Measurements from ENCODE around the gene HBP1.
"Not testable (repeated sequence)": the region's sequence is repeated elsewhere in the genome, so short reads cannot be mapped to it uniquely, and the experiment has no call there.

HBP1 gene

DNA sequence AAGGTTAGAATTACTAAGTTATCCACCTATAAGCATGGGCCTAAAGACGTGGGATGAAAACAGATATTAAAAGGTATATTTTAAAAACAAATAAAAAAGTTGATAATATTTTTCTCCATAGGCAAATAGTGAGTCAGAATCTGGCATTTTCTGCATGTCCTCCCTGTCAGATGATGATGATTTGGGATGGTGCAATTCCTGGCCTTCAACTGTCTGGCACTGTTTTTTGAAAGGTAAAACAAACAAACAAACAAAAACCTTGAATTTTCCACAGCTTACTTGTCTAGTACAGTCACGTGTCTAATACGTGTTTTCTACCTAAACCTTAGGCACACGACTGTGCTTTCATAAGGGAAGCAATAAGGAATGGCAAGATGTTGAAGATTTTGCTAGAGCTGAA is 17.4 kb downstream of the HBP1 start:
- DNase-seq, result no peak

- no peak for DNase-seq
Observed at GRCh38 chr7:107187774-107188173, 19.0 kb downstream of the HBP1 start.

DNA sequence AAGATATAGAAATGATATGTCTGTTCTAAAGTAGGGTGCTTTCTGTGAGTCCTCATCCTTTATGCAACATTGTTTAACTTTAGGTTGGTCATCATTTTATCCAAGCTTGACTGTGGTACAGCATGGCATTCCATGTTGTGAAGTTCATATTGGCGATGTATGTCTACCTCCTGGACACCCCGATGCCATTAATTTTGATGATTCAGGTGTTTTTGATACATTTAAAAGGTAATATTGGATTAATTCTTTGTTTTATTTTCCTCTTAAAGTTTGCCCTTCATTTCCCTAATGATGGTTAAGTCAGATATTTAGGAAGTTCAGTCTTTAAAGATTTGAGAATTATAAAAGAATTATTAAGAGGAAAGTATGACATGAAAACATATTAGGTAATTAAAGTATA is 21.3 kb downstream of the HBP1 start:
- DNase-seq, result no peak

GRCh38 chr7:107194052-107194451 is 25.2 kb downstream of the HBP1 start:
- DNase-seq, result no peak

- no peak for DNase-seq
Observed at GRCh38 chr7:107196834-107197610, 28.2 kb downstream of the HBP1 start.

GRCh38 chr7:107201795-107202450 is 33.1 kb downstream of the HBP1 start:
- DNase-seq, result peak; percentile 64

DNA sequence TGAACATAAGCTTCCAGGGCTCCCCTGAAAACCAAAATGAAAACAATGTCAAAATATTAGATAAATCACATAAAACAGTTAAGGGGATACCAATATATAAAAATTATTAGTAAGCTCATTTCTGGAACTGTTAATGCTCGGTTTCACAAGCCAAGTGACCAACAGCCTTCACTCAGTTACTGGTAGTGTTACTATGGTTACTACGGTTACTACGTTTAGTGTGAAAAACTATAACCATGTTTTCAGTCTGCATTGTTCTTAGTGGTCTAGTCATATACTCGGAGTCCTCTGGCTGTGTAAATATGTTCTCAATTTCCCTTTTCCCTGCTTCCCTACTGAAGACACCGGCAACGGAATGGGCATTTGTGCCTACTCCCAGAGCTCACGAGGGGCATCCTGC is 34.8 kb downstream of the HBP1 start:
- no peak for DNase-seq

DNA sequence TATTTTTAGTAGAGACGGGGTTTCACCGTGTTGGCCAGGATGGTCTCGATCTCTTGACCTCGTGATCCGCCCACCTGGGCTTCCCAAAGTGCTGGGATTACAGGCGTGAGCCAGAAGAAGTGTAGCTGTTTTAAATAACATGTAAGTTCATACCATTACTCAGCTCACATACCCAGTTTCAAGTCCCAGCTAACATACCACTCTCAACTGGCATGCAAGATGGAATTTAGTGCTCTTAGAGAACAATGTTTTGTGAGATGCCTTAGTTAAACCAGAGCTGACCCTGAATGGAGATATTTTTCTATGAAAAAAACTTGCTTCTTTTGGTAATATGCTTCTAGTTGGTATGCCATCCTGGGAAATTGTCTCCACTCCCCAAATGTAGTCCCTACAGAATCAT is 37.3 kb downstream of the HBP1 start:
- no peak for DNase-seq

DNA sequence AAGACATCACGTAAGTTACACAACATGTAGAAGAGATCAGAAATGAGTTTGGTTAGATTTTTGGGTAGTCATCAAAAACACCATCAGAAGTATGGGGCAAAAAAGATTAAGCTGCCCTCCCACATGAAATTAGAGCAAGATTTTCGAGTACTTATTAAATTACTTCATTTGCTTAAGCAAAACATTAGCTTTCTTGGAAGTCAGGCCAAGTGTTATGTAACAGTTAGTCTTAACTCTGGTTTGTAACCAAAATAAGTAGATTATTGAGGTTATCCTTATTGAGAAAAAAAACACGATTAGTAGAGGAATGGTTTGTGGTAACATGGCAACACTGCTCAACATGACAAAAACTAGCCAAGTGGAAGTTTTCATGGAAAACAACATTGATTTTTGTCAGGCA is 37.9 kb downstream of the HBP1 start:
- no peak for DNase-seq

- no peak for DNase-seq
Observed at GRCh38 chr7:107207459-107207858, 38.7 kb downstream of the HBP1 start.

DNA sequence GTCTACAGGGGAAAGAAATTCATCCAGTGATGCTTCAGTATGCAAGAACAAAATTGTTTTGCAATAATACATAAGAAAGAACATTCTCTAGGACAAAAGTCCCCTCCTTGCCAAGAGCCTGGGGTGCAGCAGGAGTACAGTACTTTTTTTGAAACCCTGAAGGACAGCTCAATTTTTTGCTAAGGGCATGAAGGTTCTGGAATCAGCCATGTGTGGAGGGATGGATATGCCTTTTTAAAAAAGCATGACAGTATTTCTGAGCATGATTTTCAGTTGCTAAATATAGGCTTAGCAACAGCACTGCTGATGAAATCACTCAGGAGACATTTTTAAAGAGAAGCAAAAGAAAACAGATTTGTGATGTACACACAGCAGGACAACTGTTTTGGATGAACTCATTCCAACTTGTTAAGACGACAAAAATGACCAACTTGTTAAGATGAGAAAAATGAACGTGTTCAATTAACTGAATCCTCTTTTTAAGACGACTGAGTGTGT is 39.3 kb downstream of the HBP1 start:
- DNase-seq, result no peak

DNA sequence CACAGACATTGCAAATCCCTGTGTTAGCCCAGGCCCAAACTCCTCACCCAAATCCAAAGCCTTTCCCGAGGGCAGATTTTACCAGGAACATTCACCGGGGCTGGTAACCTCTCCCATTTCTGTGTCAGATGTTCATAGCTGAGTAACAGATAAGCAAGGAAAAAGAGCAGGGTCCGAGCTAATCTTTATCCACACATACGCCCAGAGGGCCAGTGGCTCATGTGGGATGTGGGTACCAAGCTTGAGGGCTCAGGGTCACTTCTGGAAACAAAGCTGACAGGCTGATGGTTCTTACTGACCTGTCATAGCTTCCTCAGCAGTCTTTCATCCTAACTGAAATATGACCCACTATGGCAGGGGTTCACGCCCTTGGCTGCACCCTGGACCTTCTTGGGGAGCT is 39.8 kb downstream of the HBP1 start:
- no peak for DNase-seq

GRCh38 chr7:107209565-107209964 is 40.8 kb downstream of the HBP1 start:
- DNase-seq, result no peak

DNA sequence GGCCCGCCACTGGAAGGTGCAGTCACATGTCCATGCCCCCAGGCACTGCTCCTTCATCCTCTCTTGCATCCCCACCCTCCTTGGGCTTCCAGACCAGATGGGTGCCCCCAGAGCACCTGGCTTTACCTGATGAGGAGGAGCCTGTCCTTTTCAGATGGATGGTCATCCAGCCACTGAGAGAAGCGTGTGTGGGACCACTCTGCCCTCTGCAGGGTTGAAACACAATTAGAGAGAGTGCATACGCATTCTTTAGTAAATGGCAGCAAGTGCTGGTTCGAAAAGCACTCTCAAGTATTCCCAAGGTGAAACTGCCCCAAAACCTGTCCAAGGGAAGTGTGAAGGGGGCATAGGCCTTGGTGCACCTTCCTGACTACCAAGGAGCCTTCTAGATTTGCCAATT is 41.6 kb downstream of the HBP1 start:
- no peak for DNase-seq

- no peak for DNase-seq
Observed at GRCh38 chr7:107212725-107213124, 43.9 kb downstream of the HBP1 start.

DNA sequence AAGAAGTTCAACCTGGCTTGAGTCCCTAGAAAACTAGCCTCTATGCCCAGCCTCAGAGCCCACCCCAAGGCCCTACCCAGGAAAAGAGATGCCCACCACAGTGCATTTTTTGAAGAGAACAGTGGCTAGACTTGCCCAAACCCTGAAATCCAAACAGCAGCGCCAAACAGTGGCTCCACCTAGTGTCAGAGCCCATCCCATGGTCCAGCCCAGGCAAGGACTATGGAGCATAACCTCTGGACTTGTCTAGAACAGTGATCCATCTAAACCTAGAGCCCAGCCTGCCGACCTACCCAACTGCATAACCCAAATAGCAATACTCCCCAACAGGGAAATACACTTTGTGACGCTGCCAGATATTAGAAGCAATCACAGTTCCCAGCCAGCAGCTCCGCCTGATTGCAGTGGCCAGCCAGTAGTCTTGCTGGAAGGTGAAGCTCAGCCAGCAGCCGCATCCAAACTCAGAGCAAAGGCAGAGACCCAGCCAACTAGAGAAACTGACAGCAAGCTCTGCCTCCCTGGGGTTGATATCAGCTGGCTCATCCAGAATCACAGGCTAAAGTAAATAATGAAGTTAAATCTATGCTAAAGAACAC is 44.5 kb downstream of the HBP1 start:
- no peak for DNase-seq

DNA sequence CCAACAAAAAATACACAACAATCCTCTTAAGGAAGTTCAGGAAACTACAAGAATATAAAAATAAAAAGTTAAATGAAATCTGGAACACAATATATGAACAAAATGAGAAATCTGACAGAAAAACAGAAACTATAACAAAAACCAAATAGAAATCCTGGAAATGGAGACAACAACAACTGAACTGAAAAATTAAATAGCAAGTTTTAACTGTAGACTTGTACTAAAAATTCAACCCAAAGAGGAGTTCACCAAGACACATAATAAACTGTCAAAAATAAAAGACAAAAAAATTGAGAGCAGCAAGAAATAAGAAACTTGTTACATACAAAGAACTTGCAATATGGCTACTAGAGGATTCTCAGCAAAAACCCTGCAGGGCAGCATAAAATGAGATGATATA is 45.1 kb downstream of the HBP1 start:
- no peak for DNase-seq

DNA sequence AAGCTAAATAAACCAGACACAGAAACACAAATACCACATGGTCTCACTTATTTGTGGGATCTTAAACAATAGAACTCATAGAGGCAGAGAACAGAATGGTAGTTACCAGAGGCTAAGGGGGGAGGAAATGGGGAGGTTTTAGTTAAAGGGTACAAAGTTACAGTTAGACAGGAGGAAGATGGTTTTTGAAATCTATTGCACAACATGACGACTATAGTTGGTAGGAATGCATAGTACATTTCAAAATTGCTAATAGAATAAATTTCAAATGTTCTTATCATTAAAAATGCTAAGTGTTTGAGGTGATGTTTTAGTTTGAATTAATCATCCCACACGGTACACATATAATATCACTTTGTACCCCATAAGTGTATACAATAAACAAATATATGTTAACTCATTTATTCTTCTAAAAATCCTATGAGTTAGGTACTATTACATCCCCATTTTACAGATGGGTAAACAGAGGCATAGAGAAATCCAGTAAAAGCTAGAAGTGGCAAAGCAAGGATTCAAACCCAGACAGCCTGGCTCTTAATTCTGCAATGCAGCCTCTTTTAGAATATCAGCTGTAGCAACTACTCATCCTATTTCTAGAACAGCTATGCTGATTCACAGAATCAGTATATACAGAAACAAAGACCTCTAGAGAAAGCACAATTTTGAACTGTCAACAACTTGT is 50.9 kb downstream of the HBP1 start:
- no peak for DNase-seq

DNA sequence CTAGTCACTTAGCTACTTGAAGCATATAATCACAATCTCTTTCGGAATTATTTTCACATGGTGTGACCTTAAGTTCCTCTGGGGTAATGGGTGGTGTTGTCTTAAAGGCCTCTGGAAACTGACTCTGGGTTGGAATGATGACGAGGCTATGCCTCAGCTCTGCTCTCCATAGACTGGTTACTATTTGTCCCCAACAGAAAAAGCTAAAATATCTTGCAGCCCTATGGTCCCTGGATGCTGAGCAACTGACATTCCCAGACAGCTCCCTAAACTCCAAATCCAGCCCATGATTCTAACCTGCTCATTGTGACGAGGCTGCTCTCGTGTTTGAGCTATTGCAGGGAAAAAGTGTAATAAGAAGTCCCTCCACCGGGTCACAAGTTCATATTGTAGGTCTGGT is 51.6 kb downstream of the HBP1 start:
- DNase-seq, result no peak

GRCh38 chr7:107220806-107221205 is 52.0 kb downstream of the HBP1 start:
- not testable (repeated sequence) for DNase-seq

DNA sequence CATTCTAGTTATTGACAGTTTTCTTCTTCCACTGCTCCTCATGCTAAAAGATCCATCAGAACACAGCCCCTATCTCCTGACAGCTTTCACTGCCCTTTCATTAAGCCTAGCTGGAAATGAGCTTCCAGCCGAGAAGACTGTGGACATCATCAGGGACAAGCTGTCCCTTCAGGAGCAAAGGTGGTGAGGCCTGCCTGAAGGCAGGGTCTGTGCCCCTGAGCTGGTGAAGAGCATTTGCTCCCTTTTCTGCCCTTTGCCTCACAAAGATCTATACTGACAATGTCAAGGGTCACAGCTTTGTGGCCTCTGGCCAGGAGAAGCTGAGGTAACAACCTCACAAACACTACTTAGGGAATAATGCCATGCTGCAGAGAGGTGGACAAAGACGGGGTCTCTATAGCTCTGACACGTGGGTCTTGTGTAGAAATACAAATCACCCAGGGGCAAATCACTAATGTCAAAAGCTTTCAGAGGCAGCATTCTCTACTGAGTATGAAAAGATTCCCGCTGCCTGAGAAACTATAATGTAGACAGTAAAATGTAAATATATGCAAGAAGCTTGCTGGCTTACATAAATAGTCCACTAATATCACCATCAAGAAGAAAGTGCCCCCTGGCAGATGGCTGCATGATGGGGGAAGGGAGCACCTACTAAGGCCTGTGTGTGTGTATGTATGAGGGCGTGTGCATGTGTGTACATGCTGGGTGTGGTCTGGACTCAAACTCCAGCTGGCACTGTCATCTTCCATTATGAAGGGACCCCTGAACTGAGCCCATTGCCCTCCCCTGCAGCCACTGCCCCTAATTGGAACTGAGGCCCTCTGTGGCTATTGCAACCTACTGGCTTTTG is 55.8 kb downstream of the HBP1 start:
- no peak for DNase-seq

DNA sequence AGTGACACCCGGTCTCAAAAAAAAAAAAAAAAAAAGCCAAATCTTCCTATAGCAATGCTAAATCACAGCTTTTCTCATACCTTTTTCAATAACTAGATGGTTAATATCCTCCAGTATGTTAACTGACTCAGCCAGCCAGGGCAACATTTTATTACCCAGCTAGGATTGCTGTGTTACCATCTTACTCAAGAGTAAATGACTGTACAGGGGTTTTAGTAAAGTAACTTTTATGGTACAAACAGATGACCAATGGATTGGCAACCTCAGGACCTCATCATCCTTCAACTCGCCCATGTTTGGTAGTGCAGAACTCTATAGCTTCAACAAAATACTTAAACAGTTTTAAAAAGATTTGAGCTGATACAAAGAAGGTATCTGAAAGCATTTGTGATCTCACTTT is 59.5 kb downstream of the HBP1 start:
- no peak for DNase-seq

DNA sequence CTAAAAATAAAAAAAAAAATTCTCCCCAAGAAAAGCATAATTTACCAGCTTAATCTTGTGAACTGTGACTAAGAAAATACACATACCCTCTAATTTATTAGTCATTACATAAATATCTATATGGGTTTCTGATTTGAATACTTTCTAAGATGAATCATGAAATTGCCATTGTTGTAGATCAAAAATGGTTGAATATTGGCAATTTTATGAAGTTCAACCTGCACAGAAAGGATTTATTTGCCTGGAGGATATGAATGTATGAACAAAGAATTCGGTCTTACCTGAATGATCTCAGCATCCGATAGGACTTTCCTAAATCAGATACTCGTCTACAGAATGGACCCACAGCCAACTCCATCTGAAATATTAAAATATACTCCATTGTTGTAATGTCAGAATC is 61.5 kb downstream of the HBP1 start:
- DNase-seq, result no peak
